GM19372 (cell line): ENCODE results near the gene PRR3.
A peak's percentile ranks its signal among the peaks of the same experiment; 100 is the strongest.
"Not testable (repeated sequence)": the region's sequence is repeated elsewhere in the genome, so short reads cannot be mapped to it uniquely, and the experiment has no call there.

ENCODE experiments used
- ATAC-seq: cut with Tn5 transposase; IDR thresholded peaks from one replicate; pipeline ENCODE4 v1.9.1; 2021; ENCODE audit warnings: mild to moderate bottlenecking, low read depth, moderate library complexity; ENCODE audit not compliant: unreplicated experiment

PRR3 gene

DNA sequence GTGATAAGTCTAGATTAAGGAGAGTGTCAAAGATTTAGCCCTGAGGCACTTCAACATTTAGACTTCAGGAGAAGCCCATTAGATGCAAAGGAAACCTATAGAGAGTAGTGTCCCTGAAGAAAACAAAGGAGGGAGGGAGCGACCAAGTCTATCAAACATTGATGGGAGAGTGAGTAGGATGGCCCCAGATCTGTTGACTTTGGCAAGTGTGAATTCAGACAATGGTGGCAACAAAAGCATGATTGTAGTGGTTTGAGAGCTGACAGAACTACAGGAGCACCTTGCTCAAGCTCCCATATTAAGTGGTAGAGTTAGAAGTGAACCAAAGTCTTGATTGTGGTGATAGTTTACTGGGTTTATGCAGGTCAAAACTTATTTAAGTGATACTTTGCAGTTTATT lies 13.2 kb downstream of the PRR3 start:
- no peak for ATAC-seq

DNA sequence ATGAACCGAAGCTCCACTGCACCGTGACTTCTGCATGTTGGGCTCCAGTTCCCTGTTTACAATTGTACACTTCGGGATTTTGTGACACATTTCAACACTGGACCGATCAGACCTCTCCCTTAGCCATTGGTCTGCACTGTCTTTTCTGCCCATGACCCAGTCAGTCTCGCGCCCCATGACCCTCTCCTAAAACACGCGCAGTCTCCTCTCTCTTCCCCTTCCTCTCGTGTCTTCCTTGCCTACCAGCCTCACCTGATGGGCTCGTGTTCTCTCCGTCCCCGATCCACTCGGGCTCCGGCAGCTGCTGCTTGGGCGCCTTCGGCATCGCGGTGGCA lies 13.6 kb downstream of the PRR3 start:
- no peak for ATAC-seq

DNA sequence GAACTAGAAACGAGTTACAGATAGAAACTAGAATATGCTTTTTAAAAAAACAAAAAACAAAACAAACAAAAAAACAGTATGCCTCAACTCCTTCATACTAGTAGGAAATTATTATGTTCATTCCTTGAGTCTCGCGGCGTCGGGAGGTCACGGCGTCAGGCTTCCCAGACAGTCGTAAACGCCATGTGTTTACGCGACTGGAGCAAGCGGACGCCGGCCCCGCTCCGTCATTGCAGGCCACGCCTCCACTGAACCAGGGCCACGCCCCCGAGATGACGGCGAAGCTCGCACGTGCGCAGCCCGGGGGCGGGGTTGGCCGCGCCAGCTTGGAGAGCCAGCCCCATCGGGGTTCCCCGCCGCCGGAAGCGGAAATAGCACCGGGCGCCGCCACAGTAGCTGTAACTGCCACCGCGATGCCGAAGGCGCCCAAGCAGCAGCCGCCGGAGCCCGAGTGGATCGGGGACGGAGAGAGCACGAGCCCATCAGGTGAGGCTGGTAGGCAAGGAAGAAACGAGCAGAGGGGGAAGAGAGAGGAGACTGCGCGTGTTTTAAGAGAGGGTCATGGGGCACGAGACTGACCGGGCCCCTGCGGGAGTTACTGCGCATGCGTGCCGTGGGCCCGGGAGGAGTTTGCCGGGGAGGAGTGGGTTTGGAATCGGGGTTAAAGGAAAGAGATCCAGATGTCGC lies 14.1 kb downstream of the PRR3 start, which contains the start of gene ABCF1:
Gene ABCF1 (plus strand): TSS at position 368 of the 687 bp plus-strand sequence. CDS start 46 bp downstream, at position 414.
- ATAC-seq = peak; percentile 94

DNA sequence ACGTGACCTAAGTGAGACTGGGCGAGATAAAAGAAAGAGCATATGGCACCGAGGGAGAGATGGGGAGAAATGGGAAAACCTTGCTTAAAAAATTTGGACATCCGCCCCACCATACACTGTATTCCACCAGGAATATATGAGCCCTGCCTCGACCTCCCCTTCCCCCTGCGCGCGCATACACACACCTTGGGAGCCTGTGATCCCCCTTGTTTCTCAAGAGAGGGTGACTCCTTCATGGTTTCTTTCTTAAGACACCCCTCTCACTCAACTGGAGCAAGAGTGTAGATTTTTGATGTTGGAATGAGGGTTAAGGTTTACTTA lies 14.6 kb downstream of the PRR3 start:
- ATAC-seq = no peak

DNA sequence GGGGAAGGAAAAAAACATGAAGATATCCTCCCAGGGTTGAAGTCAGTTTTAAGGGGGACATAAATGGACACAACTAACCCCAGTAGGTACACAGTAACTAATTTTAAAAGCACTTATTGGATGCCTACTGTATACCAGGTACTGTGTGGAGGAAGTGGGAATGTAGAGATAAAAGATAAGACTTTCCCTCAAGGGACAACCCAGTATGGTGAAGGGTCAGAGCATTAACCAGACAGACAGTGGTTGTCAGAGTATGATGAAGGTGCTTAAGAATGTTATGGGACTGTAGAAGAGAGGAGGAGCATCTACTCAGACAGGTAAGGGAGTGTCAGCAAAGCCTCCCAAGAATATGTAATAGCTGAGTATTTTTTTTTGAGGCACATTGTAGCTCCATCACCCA lies 15.1 kb downstream of the PRR3 start:
- ATAC-seq = no peak

DNA sequence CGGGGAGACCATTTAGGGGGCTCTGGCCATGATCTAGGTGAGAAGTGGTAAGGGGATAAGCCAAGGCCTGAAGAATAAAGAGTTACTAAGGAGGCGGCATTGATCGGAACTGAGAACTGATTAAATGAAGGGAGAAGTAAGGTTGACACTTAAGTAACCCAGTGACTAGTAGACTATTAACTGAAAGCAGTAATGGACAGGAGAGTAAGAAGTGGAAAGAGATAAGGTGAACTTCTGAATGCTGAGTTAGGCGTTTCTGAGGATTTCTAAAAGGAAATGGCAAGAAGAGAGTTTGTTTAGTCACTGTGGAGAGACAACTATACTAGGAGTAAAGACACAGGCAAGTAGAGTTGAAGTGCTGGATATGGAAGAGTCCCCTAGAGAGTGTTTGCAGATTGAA lies 16.0 kb downstream of the PRR3 start:
- no peak for ATAC-seq

DNA sequence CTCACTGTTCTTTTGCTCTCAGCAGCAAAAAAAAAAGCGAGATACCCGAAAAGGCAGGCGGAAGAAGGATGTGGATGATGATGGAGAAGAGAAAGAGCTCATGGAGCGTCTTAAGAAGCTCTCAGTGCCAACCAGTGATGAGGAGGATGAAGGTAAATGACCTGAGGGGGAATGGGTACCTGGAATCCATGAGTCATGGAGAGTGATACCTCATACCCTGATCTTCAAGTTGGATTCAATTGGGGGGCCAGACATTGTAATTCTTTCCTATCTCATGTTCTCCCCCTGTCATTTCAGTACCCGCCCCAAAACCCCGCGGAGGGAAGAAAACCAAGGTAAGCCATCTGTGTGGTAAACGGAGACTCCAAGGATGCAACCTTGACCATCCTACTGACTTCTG lies 21.0 kb downstream of the PRR3 start:
- no peak for ATAC-seq

DNA sequence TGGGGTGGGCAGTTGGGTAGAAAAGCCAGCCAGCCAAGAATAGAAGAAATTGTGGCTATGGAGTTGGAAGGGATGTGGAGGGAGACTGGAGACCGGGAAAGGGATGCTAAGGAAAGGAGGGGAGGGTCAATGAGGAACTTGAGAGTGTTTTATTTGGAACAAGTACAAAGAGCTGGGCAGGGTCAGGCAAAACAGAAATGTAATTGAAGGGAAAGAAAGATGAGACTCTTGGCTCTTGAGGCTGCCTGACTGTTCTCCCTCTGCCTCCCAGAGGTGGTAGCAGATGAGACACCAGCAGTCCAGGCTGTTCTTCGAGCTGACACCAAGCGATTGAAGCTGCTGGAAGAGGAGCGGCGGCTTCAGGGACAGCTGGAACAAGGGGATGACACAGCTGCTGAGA lies 26.8 kb downstream of the PRR3 start:
- ATAC-seq = no peak

DNA sequence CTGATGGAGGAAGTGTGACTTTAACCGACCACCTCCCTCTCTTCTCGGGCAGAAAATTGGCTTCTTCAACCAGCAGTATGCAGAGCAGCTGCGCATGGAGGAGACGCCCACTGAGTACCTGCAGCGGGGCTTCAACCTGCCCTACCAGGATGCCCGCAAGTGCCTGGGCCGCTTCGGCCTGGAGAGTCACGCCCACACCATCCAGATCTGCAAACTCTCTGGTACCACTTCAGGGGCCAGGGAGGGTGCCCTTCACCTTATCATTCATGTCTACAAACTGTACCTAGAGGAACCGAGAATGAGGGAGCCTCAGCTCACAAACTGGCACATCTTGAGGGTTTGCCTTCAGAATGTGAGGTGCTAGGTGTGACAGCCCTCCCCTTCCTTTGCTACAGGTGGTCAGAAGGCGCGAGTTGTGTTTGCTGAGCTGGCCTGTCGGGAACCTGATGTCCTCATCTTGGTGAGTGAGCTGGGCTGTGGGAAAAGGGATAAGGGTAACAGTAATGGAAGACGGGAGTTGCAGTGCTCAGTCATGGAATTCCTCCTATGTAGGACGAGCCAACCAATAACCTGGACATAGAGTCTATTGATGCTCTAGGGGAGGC lies 32.8 kb downstream of the PRR3 start:
- ATAC-seq = no peak

DNA sequence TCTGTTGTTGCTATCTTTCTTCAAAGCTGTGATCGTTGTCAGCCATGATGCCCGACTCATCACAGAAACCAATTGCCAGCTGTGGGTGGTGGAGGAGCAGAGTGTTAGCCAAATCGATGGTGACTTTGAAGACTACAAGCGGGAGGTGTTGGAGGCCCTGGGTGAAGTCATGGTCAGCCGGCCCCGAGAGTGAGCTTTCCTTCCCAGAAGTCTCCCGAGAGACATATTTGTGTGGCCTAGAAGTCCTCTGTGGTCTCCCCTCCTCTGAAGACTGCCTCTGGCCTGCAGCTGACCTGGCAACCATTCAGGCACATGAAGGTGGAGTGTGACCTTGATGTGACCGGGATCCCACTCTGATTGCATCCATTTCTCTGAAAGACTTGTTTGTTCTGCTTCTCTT lies 33.4 kb downstream of the PRR3 start:
- ATAC-seq = no peak

DNA sequence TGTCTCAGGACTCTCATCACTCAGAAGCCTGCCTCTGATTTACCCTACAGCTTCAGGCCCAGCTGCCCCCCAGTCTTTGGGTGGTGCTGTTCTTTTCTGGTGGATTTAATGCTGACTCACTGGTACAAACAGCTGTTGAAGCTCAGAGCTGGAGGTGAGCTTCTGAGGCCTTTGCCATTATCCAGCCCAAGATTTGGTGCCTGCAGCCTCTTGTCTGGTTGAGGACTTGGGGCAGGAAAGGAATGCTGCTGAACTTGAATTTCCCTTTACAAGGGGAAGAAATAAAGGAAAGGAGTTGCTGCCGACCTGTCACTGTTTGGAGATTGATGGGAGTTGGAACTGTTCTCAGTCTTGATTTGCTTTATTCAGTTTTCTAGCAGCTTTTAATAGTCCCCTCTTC lies 33.9 kb downstream of the PRR3 start:
- no peak for ATAC-seq

DNA sequence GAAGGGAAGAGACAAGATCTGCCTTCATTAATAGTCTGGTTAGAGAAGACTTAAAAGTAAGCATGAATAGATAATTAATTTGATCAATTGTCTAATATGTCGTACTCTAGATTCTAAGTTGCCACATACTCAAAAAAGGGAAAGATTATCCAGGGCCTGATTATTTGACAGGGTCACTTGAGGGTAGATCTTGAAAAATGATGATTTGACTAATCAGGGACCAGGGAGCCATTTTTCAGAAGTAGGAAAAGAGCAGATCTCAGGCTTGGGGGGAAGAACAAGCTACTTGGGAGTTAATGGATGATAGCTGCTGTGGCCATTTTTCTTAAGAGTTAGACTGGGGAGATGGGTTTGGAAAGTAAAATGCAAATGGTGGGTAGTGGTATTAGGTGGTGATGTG lies 35.2 kb downstream of the PRR3 start:
- ATAC-seq = no peak

DNA sequence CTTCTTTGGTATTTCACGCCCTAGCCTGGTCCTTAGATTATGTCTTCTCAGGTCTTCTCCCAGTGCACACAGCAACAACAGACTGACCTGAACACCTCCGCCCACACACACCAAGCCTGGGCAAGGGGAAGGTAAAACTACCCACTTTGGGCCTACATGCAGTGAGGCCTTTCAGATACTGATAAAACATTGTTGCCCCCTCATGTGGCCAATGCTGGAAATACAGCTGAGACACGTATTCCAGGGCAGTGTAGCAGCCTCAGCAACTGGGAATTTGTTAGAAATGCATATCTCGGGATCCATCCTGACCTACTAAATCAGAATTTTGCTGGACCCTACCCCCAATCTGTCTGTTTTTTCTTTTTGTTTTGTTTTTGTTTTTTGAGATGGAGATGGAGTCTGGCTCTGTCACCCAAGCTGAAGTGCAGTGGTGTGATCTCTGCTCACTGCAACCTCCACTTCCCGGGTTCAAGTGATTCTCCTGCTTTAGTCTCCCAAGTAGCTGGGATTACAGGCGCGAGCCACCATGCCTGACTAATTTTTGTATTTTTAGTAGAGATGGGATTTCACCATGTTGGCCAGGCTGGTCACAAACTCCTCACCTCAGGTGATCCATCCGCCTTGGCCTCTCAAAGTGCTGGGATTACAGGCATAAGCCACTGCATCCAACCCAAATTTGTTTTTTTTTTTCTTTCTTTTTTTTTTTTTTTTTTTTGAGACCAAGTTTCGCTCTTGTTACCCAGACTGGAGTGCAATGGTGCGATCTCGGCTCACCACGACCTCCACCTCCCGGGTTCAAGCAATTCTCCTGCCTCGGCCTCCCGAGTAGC lies 40.4 kb downstream of the PRR3 start:
- ATAC-seq = not testable (repeated sequence)

DNA sequence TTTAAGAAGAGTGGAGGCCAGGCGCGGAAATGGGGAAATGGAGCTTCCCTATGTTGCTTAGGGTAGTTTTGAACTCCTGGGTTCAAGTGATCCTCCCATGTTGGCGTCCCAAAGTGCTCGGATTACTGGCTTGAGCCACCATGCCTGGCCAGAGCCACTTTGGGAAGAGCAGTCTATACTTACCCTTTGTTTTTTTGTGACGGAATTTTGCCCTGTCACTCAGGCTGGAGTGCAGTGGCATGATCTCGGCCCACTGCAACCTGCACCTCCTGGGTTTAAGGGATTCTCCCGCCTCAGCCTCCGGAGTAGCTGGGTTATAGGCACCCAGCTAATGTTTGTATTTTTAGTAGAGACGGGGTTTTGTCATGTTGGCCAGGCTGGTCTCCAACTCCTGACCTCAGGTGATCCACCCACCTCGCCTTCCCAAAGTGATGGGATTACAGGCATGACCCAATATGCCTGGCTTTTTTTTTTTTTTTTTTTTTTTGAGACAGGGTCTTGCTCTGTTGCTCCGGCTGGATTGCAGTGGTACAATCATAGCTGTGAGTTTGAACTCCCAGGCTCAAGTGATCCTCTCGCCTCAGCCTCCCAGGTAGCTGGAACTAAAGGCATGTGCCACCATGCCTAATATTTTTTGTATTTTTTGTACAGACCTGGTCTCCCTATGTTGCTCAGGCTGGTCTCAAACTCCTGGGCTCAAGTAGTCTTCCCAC lies 42.0 kb downstream of the PRR3 start:
- no peak for ATAC-seq

DNA sequence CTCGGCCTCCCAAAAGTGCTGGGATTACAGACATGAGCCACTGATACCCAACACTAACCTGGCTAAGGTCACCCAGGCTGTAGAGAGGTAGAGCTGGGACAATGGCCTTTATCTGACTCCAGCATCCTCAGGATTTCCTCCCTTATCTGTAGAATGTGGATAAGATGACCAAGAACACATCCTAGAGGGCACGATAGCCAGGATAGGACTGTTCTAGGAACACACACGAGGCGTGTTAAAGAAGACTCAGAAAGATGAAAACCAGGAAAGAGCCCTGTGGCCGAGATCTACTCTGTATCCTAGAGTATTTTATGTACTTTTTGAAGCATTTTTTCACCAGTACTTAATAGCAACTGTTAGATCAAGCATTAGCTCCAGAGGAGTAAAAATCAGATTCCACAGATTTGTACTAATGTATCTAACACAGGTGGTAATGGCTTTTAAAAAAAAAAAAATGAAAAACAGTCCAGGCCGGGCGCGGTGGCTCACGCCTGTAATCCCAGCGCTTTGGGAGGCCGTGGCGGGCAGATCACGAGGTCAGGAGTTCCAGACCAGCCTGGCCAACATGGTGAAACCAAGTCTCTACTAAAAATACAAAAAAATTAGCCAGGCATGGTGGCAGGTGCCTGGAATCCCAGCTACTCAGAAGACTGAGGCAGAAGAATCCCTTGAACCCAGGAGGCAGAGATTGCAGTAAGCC lies 42.7 kb downstream of the PRR3 start:
- no peak for ATAC-seq

DNA sequence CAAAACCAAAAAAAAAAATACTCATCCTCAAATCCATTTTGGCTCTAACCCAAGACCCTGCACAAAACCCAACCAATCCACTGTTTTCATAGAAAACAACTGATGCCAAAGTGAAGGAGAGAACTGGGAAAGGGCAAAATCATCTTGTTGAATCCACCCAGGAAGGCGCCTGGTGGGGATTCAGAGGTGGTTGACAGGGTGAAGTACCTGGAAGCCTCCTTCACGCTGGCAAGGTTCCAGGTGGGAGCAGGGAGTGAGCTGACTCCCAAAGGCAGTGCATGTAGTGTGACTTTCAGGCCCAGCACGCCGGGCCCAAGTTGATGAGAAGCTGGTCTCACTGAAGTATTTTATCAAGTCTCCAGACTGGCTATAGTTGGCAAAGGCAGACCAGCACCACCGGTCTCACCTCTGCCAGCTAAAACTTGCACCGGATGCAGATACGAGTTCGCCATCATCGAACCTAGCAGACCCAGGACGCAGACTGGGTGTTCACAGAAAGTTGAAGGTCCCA lies 43.4 kb downstream of the PRR3 start:
- no peak for ATAC-seq

DNA sequence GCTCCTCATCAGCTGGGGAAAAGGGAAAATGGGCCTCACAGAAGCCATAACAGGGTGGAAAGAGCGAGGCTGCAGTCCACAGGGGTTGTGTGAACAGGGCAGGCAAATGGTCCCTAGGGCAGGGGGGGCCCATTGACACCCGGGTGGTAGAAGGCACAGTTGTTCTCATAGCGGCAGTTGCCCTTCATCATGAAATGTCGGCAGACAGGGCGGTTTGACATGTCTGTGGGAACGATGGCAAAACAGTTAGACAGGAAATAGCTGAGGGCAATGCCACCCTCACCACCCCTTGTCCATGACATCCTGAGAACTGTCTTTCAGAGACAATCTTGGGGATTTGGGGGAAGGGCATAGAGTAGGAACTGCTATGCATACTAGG lies 44.3 kb downstream of the PRR3 start:
- no peak for ATAC-seq

DNA sequence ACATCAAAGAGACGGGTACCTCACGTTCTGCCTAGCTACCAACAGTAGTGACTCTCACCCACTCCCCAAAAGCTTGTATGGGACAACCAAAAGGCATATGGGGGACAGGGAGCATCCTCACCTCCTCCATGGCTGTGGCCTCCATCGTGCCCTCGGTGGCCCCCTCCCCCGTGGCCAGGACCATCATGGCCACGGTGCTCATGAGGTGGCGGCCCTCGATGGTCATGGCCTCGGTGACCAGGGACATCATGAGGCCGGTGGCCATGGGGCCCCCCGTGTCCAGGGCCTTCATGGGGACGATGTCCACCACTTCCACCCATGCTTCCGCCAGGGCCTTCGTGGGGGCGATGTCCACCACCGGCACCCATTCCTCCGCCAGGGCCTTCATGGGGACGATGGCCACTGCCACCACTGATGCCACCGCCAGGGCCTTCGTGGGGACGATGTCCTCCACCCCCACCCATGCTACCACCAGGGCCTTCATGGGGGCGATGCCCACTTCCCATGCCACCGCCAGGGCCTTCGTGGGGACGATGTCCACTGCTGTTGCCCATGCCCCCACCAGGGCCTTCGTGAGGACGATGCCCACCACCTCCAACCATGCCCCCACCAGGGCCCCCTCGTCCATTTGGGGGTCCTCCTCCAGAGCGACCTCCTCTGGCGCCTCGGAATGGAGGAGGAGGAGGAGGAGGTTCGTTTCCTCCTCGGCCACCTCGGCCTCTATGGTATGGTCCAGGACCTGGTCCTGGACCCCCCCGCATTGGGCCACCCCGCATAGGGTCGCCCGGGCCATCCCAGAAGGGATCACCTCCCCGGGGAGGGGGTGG lies 44.9 kb downstream of the PRR3 start:
- ATAC-seq = no peak

DNA sequence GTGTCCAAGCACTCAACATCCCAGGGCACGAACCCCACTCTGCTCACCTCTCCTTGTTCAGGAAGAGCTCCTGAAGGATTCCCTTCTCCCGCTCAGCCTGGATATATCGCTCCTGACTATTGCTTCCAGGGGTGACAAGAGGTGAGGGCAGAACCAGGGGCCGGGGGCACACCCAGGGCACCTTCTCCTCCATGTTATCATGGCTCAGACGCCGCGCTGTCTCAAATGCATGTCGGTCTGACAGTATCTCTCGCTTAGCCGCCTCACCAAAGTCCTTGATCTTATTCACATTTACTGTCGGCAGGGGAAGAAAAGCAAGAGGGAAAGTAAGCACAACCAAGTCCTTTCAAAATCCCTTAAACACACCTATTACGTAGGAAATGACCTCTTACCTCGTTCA lies 46.9 kb downstream of the PRR3 start:
- ATAC-seq = no peak

DNA sequence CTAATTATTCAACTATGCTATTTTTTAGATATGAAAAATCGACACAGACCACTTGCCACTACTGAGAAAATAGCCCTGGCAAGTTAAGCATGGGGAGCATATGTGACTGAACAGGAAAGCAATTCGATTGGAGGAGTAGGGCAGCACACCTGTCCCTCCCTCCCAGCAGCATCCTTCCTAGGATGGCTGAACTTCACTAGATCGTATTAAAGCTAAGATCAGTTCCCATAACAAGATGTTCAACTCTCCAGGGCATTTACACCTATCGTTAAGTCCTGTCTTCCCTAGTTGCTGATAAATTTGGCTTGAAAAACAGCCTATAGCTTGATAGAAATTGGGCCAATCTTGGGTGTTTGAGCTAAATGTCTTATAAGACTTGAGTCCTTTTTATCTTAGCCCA lies 53.0 kb downstream of the PRR3 start:
- ATAC-seq = no peak
